ENCODE data around the gene RBM39.
"Not testable (repeated sequence)": the region's sequence is repeated elsewhere in the genome, so short reads cannot be mapped to it uniquely, and the experiment has no call there.

Gene RBM39

GRCh38 chr20:35704514-35705261, 37.4 kb downstream of the RBM39 start:
- DNase-seq = no peak

DNA sequence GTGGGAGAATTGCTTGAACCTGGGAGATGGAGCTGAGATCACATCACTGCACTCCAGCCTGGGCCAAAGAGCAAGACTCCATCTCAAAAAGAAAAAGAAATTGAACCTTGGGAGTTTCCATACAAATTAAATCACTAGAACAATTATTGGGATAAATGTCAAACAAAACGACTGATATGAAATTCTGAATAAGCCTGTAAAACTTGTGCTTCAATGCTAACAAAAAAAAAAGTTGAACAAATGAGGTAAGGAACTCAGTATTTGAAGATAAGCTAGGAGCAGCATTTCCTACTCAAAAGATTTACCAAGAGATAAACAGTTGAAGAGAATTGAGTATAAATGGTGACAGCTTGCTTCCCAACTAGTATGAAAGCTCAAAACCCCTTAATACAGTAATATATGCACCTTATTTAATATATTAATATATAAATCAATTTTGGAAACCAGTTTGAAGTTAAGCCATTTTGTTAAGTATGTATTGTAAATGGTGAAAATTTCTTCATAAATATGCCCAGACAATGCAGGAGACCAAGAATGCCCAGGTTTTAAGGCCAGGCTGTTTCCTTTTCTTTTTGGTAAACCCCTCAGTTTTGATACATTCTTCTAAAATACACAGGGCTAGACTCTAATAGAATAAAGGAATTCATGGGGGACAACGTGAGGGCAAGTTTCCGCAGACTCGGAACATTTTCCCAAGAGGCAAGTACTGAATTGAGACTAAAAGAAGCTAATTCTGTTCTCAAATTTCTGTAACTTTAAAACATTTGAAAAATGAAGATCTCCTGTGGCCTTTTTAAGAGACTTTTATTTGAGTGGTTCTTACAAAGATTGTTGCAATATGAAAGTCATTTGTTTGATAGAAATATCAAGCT, 39.0 kb downstream of the RBM39 start:
- DNase-seq = no peak

DNA sequence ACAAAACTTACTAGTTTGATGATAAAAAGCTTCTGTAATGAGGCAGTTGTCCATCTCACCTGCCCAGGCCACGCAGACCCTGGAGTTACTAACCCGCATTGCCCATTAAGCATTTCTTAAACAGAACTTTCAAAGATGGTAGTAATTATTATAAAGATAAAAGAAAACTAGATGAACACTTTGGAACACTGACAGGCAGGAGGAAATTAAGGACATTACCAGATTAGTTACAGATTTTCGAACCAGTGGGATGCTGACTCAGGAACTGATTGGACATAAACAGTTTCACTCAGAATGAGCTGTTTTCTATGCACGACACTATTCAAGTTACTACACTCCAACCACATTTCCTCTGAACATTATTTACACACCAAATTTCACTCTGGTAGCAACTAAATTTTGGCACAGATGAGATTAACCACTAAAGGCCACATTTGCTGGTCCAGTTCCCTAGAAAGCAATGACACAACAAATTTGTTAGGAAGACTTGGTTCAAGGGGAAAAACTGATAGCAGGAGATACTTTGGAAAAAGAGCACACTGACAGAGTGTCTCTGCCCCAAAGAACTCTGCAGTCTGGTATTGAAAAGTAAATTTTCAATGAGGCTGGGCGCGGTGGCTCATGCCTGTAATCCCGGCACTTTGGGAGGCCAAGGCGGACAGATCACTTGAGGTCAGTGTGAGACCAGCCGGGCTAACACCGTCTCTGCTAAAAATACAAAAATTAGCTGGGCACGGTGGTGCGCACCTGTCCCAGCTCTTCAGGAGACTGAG, 39.8 kb downstream of the RBM39 start:
- DNase-seq = no peak

DNA sequence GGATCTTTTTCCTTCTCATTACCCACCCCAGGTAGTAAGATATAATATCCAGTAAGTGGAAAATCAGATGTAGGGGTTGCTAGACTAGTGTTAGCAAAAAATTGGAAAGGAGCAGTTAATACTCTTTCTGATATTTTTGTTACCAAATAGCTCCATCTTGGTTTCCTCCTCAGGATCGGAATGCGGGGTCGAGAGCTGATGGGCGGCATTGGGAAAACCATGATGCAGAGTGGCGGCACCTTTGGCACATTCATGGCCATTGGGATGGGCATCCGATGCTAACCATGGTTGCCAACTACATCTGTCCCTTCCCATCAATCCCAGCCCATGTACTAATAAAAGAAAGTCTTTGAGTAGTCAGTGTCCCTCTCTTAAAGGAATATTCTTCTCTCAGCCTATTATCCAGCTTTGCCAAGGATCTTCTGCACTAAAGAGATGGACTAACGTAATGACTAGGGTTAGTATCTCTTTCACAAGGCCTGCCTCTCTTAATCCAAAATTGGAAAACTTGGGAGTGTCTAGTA, 41.4 kb downstream of the RBM39 start:
- DNase-seq = no peak

DNA sequence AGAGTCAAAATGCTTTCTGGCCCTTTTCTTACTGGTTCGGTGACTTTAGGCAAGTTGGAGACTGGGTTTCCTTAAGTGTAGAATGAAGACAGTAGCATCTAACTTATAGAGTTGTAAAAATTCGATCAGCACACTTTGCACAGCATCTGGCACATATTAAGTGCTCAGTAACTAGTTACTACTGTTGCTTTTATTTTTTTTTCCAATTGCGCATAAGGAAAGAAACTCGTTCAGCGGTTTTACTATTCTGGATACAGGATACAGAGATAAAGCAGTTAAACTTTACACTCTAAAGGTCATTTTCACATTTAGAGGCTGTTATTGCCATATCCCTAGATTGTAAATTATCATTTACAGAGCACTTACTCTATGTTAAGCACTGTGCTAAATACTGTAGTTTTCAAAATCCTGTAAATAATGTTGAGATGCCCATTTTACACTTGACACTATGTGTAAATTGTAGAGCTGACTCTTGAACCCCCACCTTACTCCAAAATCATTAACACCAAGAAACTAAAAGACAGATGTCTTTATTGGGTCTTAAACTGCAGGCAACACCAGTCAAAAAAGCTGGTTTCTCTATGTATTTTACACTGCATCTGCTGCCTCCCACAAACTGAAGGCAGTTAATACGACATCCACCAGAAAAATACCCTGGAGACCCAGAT, 42.0 kb downstream of the RBM39 start:
- no peak for DNase-seq

DNA sequence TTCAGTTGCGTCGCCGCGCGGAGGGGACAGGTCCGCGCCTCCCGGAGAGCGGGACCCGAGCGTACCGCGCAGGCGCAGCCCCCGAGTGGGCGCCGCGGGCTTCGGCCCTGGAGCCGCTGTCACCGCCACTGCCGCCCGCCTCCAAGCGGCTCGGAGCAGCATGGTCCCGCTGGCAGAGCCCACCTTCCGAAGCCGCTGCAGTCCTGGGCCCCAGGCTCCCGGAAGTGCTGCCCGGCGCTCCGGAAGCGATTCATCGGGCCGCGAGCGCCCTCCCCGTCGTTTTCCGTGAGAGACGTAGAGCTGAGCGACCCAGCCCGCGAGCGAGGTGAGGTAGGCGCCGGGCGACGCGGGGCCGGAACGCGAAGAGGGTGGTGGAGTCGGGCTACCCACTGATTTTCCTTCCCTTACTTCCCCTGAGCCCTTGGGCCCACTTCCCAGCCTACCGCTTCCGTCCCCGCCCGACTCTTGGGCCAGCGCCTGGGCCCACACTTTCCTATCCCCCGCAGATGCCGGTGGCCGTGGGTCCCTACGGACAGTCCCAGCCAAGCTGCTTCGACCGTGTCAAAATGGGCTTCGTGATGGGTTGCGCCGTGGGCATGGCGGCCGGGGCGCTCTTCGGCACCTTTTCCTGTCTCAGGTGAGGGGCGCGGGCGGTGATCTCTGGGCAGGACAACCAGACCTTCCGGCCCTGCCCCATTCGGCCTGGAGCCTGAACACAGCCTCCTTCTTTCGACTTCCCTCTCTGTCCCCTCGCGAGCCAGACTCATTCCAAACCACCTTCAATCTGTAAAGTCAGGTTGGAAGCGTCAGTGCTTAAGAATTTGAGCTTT, 42.7 kb downstream of the RBM39 start, which contains the start of the genes NFS1 and ROMO1:
Gene NFS1 (minus strand): TSS at position 226 of the 830 bp plus-strand sequence. CDS start 64 bp downstream, at position 162.
Gene ROMO1 (plus strand): TSS at position 279 of the 830 bp plus-strand sequence. CDS start 228 bp downstream, at position 507.
- peak; percentile 90 for DNase-seq

- DNase-seq = no peak
Measured at GRCh38 chr20:35698298-35699126, 43.5 kb downstream of the RBM39 start.

- no peak for DNase-seq
Measured at GRCh38 chr20:35697696-35698297, 44.3 kb downstream of the RBM39 start.

DNA sequence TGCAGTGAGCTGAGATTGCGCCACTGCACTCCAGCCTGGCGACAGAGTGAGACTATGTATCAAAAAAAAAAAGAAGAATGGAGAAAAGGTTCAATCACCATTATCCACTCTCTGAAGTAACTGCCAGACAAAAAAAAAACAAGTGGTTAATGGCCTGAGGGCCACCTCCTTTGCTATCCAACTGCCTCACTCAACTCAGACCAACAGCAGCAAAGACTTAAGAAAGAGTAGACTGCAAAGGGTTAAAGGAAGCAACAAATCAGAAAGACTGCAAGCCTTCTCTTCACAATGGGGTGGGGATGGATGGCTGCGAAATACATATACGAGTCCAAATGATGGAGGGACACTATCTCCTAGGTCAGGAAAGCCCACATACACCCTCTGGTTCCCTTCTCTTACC, 46.1 kb downstream of the RBM39 start:
- no peak for DNase-seq

DNA sequence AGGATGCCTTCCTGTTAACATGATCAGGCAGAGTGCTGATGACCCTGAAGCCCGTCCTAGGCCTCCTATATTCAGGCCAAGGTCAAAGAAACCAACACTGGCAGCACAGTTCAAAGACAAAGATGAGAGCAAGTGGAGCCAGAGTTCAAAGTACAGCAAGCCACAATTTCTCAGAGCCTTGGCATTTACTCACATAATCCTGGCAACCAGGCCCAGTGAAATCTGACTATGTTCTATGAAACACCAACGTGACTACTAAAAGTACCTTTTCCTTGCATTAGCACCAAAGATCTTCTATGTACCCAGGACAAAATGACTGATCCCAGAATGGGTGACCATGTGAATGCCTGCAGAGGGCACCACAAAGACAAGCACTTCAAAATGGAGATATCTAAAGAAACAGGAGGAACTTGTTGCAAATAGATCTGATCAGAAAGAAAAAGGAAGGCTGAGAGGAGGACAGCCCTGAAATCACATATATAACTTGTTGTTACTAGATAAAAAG, 46.8 kb downstream of the RBM39 start:
- no peak for DNase-seq

- no peak for DNase-seq
Measured at GRCh38 chr20:35690265-35690664, 51.8 kb downstream of the RBM39 start.

- DNase-seq = not testable (repeated sequence)
Measured at GRCh38 chr20:35686872-35687271, 55.2 kb downstream of the RBM39 start.

DNA sequence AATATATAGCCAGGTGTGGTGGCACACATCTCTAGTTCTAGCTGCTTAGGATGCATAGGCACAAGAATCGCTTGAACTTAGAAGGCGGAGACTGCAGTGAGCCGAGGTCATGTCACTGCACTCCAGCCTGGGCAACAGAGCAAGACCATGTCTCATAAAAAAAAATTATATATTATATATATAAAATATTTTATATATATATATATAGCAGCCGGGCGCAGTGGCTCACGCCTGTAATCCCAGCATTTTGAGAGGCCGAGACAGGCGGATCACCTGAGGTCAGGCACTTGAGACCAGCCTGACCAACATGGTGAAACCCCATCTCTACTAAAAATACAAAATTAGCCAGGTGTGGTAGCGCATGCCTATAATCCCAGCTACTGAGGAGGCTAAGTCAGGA, 56.7 kb downstream of the RBM39 start:
- not testable (repeated sequence) for DNase-seq

DNA sequence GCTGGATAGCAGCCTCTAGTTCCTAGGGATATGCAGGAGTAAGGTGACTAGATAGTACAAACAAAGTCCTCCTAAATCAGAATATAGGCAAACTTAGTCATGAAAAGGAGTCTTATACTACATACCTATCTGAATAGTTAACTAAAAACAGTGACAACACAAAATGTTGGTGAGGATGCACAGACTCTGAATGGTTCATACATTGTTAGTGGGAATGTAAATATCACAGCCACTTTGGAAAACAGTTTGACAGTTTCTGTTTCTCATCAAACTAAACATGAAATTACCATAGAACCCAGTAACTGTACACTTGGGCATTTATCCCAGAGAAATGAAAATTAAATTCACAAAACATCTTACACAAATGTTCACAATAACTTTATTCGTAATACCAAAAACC, 60.1 kb downstream of the RBM39 start:
- no peak for DNase-seq

- no peak for DNase-seq
Measured at GRCh38 chr20:35680452-35681183, 61.4 kb downstream of the RBM39 start.

- DNase-seq = no peak
Measured at GRCh38 chr20:35674921-35675320, 67.1 kb downstream of the RBM39 start.

DNA sequence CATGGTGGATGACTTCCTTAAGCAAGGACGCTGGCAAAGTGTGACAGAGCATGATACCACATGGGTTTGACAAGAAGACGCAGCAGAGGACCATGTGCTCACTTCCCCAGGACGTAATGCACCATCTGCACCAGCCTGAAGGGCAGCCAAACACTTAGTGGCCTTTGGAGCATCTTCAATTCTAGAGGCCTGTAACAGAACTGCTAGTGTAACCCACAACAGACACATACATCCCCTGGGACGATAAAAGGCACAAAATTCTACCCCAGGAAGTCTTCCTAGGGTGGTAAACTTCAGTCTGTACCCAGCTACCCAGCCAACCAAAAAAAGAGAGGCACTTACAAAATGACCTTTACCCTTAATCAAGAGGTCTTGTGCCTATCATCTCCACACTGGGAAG, 68.2 kb downstream of the RBM39 start:
- no peak for DNase-seq

- DNase-seq = no peak
Measured at GRCh38 chr20:35669681-35670080, 72.4 kb downstream of the RBM39 start.

DNA sequence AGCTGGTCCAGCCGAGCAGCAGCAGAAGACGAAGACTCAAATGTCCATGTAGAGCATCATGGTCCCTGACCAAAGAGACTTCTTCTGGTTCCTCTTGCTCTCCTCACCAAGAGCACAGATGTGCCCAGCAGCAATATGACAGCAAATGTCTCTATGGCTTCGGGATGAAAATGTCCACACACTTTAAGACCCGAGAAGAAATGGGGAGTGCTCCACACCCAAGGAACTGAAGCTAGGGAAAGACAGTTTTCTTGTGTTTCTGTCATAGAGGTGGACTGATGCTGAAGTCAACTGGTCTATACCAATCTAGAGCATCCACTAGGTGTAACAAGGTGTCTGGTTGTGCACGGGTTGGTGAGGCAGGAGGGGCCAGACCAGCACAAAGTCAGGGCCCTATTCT, 72.8 kb downstream of the RBM39 start:
- no peak for DNase-seq

Measured in activated CD4-positive, alpha-beta T cell treated with anti-CD3 and anti-CD28 coated beads, Interleukin-2, amount 50 U/mL, for 16 hours (primary cell).